ENCODE measurements around the gene USP6NL. TPM values are rescaled to one million over a fixed set of nuclear protein-coding genes. Genes with fewer than 3 reads are reported as not detected.
A peak's percentile ranks its signal among the peaks of the same experiment; 100 is the strongest.

Gene USP6NL
- total and polyA plus RNA-seq, 2 of the 8 experiments (the other 6 are each of a cell fraction or from before 2014, with no cell fraction given): 10.9 to 28.8 TPM

DNA sequence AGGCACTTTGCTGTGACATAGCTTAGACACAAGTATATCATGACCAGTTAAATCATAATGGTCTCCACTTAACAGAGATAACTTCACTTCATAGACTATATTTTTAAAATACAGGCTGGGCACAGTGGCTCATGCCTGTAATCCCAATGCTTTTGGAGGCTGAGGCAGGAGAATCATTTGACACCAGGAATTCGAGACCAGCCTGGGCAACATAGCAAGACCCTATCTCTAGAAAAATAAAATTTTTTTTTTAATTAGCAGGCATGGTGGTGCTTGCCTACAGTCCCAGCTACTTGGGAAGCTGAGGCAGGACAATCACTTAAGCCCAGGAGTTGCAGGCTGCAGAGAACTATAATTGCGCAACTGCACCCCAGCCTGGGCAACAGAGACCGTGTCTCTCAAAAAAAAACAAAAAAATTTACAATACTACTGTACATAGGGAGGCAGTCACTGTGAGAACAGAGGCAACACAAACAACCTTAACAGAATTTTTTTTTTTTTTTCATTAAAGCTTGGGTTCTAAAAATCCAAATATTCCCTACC lies 105.1 kb downstream of the USP6NL start:
- H2BK12ac ChIP-seq (ENCODE audit: low read depth, low read length): no peak overlapping the region
- FAIRE-seq: no peak
- no peak overlapping the region for H2AK5ac ChIP-seq (ENCODE audit: low read depth, low read length)
- H3K79me2 ChIP-seq (ENCODE audit: control insufficient read depth in 1 of 2, insufficient read depth in 2 of 2, low read length in 2 of 2): 0 out of 4 replicates have a peak, but pooled peaks cover 0 to 3% of the 10 kb centered on the region in 2 experiments
- no peak overlapping the region for H3K4ac ChIP-seq (replicated peaks; ENCODE audit: insufficient read length, low read depth, low read length)
- no peak overlapping the region for H3K18ac ChIP-seq (ENCODE audit: extremely low read depth, low read length)
- no peak overlapping the region for H2BK20ac ChIP-seq (ENCODE audit: low read length)
- no peak for DNase-seq (ENCODE audit: low read depth in 1 of 2, low spot score in 2 of 2)
- H3K14ac ChIP-seq (ENCODE audit: insufficient read length): no peak overlapping the region
- H3K23ac ChIP-seq (ENCODE audit: insufficient read length): no peak overlapping the region
- H4K20me1 ChIP-seq (replicated peaks in 1 of 2; ENCODE audit: control insufficient read depth in 1 of 2, insufficient read depth in 2 of 2, low read length in 2 of 2): no peaks in the 10 kb centered on the region
- no peak overlapping the region for H2BK5ac ChIP-seq (ENCODE audit: low read depth, low read length)
- ChIA-PET CTCF (ENCODE audit: partially characterized antibody) (interaction anchor here (0.6 to 2.0 kb wide), 5 partner anchors 9 to 480 kb away, joined by 3 to 20 read pairs (median 4); no protein-coding TSS in a partner anchor), POLR2A (ENCODE audit: partially characterized antibody) (no interaction called here)
- 94% methylated on average over 3 of the region's 3 CpGs; no CpG with 5 or more reads in 1 of the 2 experiments for WGBS, 2 experiments (ENCODE audit: extremely low coverage in 1 of 2, insufficient coverage in 1 of 2, insufficient read length in 1 of 2, insufficient replicate concordance in 2 of 2, low coverage in 1 of 2, low lambda C conversion rate in 2 of 2, missing lambda C conversion rate in 1 of 2)
- no peaks in the 10 kb centered on the region for H3K9me3 ChIP-seq (ENCODE audit: insufficient read depth in 2 of 2, low read depth in 1 of 2, low read length in 1 of 2)
- no peak overlapping the region for H3K27ac ChIP-seq (ENCODE audit: low read depth, low read length)
- H3K56ac ChIP-seq (replicated peaks; ENCODE audit: insufficient read length, low read depth, low read length): no peak overlapping the region
- H2BK120ac ChIP-seq (replicated peaks; ENCODE audit: low read depth, low read length): no peak overlapping the region
- H2BK15ac ChIP-seq (ENCODE audit: low read length): no peak overlapping the region
- H3K4me2 ChIP-seq (ENCODE audit: insufficient read depth in 1 of 2, low read depth in 2 of 2, low read length in 2 of 2): 0 out of 4 replicates have a peak overlapping the region, but pooled peaks of 1 of the 2 experiments have one; percentile 23
- H3K4me3 ChIP-seq (ENCODE audit: extremely low read depth in 1 of 4, insufficient read depth in 2 of 4, low read depth in 3 of 4, low read length in 4 of 4): no peak overlapping the region
- no peaks in the 10 kb centered on the region for H3K27me3 ChIP-seq (replicated peaks in 1 of 4; ENCODE audit: control insufficient read depth in 3 of 4, extremely low read depth in 1 of 4, insufficient read depth in 3 of 4, low read length in 3 of 4)
- peaks cover 0 to 6% (median 2%) of the 10 kb centered on the region in 4 experiments; a peak in 4 of 7 replicates for H3K4me1 ChIP-seq (replicated peaks in 1 of 4; ENCODE audit: control insufficient read depth in 3 of 4, insufficient read depth in 4 of 4, low read length in 3 of 4)
- no peaks in the 10 kb centered on the region; the same call in 1 of the 2 replicates for H3K79me1 ChIP-seq (ENCODE audit: low read depth, low read length)
- H3K23me2 ChIP-seq (ENCODE audit: low read depth, low read length): no peaks in the 10 kb centered on the region
- no peak overlapping the region for H4K8ac ChIP-seq (ENCODE audit: extremely low read depth, insufficient read depth, low read length)
- no peak overlapping the region for H2AFZ ChIP-seq (ENCODE audit: low read length)
- H3K9ac ChIP-seq (replicated peaks in 1 of 4; ENCODE audit: extremely low read depth in 1 of 4, low read depth in 3 of 4, low read length in 3 of 4): no peak overlapping the region
- H3K36me3 ChIP-seq (ENCODE audit: control insufficient read depth in 2 of 4, insufficient read depth in 4 of 4, low read length in 3 of 4): peaks cover 0 to 3% (median 0%) of the 10 kb centered on the region in 4 experiments; a peak in 2 of 8 replicates
- no peak overlapping the region for H4K91ac ChIP-seq (replicated peaks; ENCODE audit: insufficient read length, low read length)
- no peak overlapping the region for H4K5ac ChIP-seq (ENCODE audit: insufficient read length, low read depth, low read length)
- TF ChIP-seq SP1 (IDR thresholded peaks at IDR 0.05; ENCODE audit: low read depth, low read length) (no peak), MAFK (IDR thresholded peaks at IDR 0.05; ENCODE audit: low read depth, low read length) (no peak), CTBP2 (IDR thresholded peaks at IDR 0.05; ENCODE audit: borderline replicate concordance, insufficient read depth, insufficient read length, low read length) (no peak), NANOG (IDR thresholded peaks at IDR 0.05; ENCODE audit: insufficient read depth, low read depth, low read length, poor library complexity, severe bottlenecking) (no peak), EZH2 (IDR thresholded peaks at IDR 0.05; ENCODE audit: low read depth, low read length, severe bottlenecking) (no peak), TEAD4 (IDR thresholded peaks at IDR 0.05; ENCODE audit: low read depth, low read length) (no peak), GTF2F1 (IDR thresholded peaks at IDR 0.05; ENCODE audit: borderline replicate concordance, low read depth, low read length) (no peak), EGR1 (IDR thresholded peaks at IDR 0.05; ENCODE audit: borderline replicate concordance, low read depth, low read length) (no peak), KDM1A (IDR thresholded peaks at IDR 0.05; ENCODE audit: borderline replicate concordance, low read length) (peak; percentile 40; the same call in 1 of the 2 replicates), RXRA (IDR thresholded peaks at IDR 0.05; ENCODE audit: insufficient read depth, low read depth, low read length) (no peak)
- TF ChIP-seq, protein P1, sequence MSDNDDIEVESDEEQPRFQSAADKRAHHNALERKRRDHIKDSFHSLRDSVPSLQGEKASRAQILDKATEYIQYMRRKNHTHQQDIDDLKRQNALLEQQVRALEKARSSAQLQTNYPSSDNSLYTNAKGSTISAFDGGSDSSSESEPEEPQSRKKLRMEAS (IDR thresholded peaks at IDR 0.05): no peak
